Measurements from ENCODE around the gene PDXP. TPM values are rescaled to one million over a fixed set of nuclear protein-coding genes. Genes with fewer than 3 reads are reported as not detected.
A peak's percentile ranks its signal among the peaks of the same experiment; 100 is the strongest.

Gene PDXP
- total and polyA plus RNA-seq, 2 of the 4 experiments (the other 2 are of a cell fraction): 5.4 to 24.1 TPM

GRCh38 chr22:37672206-37672919 is 13.8 kb downstream of the PDXP start:
- Histone ChIP-seq H4K5ac (ENCODE audit: low read depth, low read length) (no peak overlapping the region), H3K56ac (ENCODE audit: extremely low read depth, insufficient read depth, low read length) (no peak overlapping the region), H3K18ac (ENCODE audit: low read depth, low read length) (no peak overlapping the region), H4K20me1 (ENCODE audit: insufficient read depth, low read length) (peaks cover 24% of the 10 kb centered on the region), H3K79me1 (ENCODE audit: low read depth in 1 of 2, low read length in 2 of 2) (peaks cover 11 to 66% of the 10 kb centered on the region in 2 experiments), H3K36me3 (ENCODE audit: control insufficient read depth, insufficient read depth, low read length) (peaks cover 11% of the 10 kb centered on the region), H2AK5ac (ENCODE audit: low read depth, low read length) (no peak overlapping the region; the same call in 1 of the 2 replicates), H4K91ac (ENCODE audit: insufficient read depth, low read depth, low read length) (no peak overlapping the region), H3K4me2 (ENCODE audit: low read depth, low read length) (no peak overlapping the region), H3K27me3 (ENCODE audit: control insufficient read depth, insufficient read depth, low read length) (no peaks in the 10 kb centered on the region), H3K14ac (replicated peaks; ENCODE audit: low read depth, low read length) (no peak overlapping the region), H4K8ac (ENCODE audit: low read depth in 2 of 2, low read length in 2 of 2) (no peak overlapping the region), H3K27ac (ENCODE audit: insufficient read depth, low read length) (no peak overlapping the region), H2BK20ac (ENCODE audit: low read depth, low read length) (no peak overlapping the region), H3K9me1 (ENCODE audit: insufficient read depth, low read length) (no peaks in the 10 kb centered on the region; the same call in 1 of the 2 replicates), H3K23ac (ENCODE audit: low read depth, low read length) (0 out of 2 replicates have a peak overlapping the region, but pooled peaks have one; percentile 29), H3K9ac (ENCODE audit: low read depth, low read length) (no peak overlapping the region), H2AK9ac (replicated peaks; ENCODE audit: low read depth, low read length, poor library complexity) (peak overlapping the region; percentile 11), H3K9me3 (ENCODE audit: control insufficient read depth, insufficient read depth, low read length) (no peaks in the 10 kb centered on the region), H3K4ac (ENCODE audit: low read depth, low read length) (0 out of 2 replicates have a peak overlapping the region, but pooled peaks have one; percentile 36), H2BK120ac (ENCODE audit: low read depth, low read length) (no peak overlapping the region; the same call in 1 of the 2 replicates), H3K4me3 (ENCODE audit: insufficient read depth, low read depth, low read length) (no peak overlapping the region), H2BK15ac (ENCODE audit: low read depth, low read length) (no peak overlapping the region), H2AFZ (replicated peaks; ENCODE audit: low read length, poor library complexity) (no peak overlapping the region), H3K4me1 (ENCODE audit: control insufficient read depth, insufficient read depth, low read length) (peaks cover 10% of the 10 kb centered on the region), H2BK5ac (ENCODE audit: low read depth, low read length, poor library complexity, severe bottlenecking) (no peak overlapping the region)
- TF ChIP-seq CEBPB (IDR thresholded peaks at IDR 0.05; ENCODE audit: low read depth, low read length): no peak
- no peak for TF ChIP-seq MAZ (IDR thresholded peaks at IDR 0.05; ENCODE audit: borderline replicate concordance, low read depth, low read length)
- no peak for TF ChIP-seq POLR2A (IDR thresholded peaks at IDR 0.05; ENCODE audit: low read depth, low read length)
- TF ChIP-seq RAD21 (IDR thresholded peaks at IDR 0.05; ENCODE audit: low read length): no peak
- TF ChIP-seq NFE2L2 (IDR thresholded peaks at IDR 0.05; ENCODE audit: low read depth, low read length): no peak
- TF ChIP-seq SMC3 (IDR thresholded peaks at IDR 0.05; ENCODE audit: low read depth, low read length): no peak
- no peak for TF ChIP-seq FOS (IDR thresholded peaks at IDR 0.05; ENCODE audit: low read depth, low read length)
- no peak for TF ChIP-seq BHLHE40 (IDR thresholded peaks at IDR 0.05; ENCODE audit: low read depth, low read length)
- no peak for TF ChIP-seq USF2 (IDR thresholded peaks at IDR 0.05; ENCODE audit: low read depth, low read length)
- TF ChIP-seq, protein P1, sequence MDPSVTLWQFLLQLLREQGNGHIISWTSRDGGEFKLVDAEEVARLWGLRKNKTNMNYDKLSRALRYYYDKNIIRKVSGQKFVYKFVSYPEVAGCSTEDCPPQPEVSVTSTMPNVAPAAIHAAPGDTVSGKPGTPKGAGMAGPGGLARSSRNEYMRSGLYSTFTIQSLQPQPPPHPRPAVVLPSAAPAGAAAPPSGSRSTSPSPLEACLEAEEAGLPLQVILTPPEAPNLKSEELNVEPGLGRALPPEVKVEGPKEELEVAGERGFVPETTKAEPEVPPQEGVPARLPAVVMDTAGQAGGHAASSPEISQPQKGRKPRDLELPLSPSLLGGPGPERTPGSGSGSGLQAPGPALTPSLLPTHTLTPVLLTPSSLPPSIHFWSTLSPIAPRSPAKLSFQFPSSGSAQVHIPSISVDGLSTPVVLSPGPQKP (IDR thresholded peaks at IDR 0.05; ENCODE audit: borderline replicate concordance, low read depth, low read length): no peak
- no peak for TF ChIP-seq RCOR1 (IDR thresholded peaks at IDR 0.05; ENCODE audit: insufficient replicate concordance, low read length)
- dilution Hi-C loops (cut with HindIII; ENCODE audit: low sequenced_read_pairs, unreplicated experiment): no loop called here
- no peak for DNase-seq
- ChIA-PET CTCF (no interaction called here), POLR2A (ENCODE audit: unreplicated experiment) (no interaction called here)
- ATAC-seq (ENCODE audit: low read depth): no peak
- intact Hi-C loops (cut with micrococcal nuclease): no loop called here
- in situ Hi-C loops (cut with MboI; ENCODE audit: low sequenced_read_pairs): no loop called here
- no TSS peak for BruUV-seq (replicated peaks)
- WGBS, 2 experiments (ENCODE audit: extremely low coverage in 2 of 2, insufficient read length in 1 of 2): 93% methylated on average over 3 of the region's 15 CpGs; no CpG with 5 or more reads in 1 of the 2 experiments
